OCI-LY7 (cell line): ENCODE measurements around the gene KPTN.

Experiments
- CTCF ChIP-seq: fragments of 200-600 bp; sonication (generic); conservative IDR thresholded peaks from 2 replicates; pipeline ENCODE4 v1.5.1; 2014; ENCODE audit warnings: mild to moderate bottlenecking, antibody characterized with exemption, low read length, moderate library complexity, mixed read lengths
- EZH2phosphoT487 ChIP-seq: fragments of 200-600 bp; sonication (generic); IDR thresholded peaks from 2 replicates; pipeline ENCODE4 v1.6.1; 2018; ENCODE audit warnings: low read depth, borderline replicate concordance, mild to moderate bottlenecking, mixed run types, antibody characterized with exemption, low read length, moderate library complexity, mixed read lengths

- TF ChIP-seq CTCF (no peak), EZH2phosphoT487 (no peak)
Measured at GRCh38 chr19:47521473-47522180, 37.6 kb upstream of the KPTN start.
